ENCODE results near the gene TRIM24. TPM values are rescaled to one million over a fixed set of nuclear protein-coding genes. Genes with fewer than 3 reads are reported as not detected.

TRIM24 gene
- total and polyA plus RNA-seq, 10 of the 15 experiments (the other 5 are each of a cell fraction or from before 2014, with no cell fraction given) = 4.6 to 23.5 (median 13.6) TPM

- Histone ChIP-seq H3K4me1 (ENCODE audit: control insufficient read depth, insufficient read depth, low read length) (no peaks in the 10 kb centered on the region), H3K27ac (ENCODE audit: control insufficient read depth, insufficient read depth) (no peak overlapping the region), H2AFZ (ENCODE audit: control insufficient read depth, low read depth, low read length) (no peak overlapping the region), H3K4me2 (ENCODE audit: control insufficient read depth, insufficient read depth) (no peak overlapping the region), H3K79me2 (ENCODE audit: control insufficient read depth, insufficient read depth, low read length) (no peaks in the 10 kb centered on the region), H3K27me3 (replicated peaks in 1 of 2; ENCODE audit: control insufficient read depth in 2 of 2, insufficient read depth in 2 of 2, low read length in 1 of 2) (no peaks in the 10 kb centered on the region), H4K20me1 (ENCODE audit: control insufficient read depth, insufficient read depth) (no peaks in the 10 kb centered on the region), H3K9ac (ENCODE audit: control insufficient read depth, insufficient read depth, low read length) (no peak overlapping the region), H3K4me3 (no peak overlapping the region), H3K9me3 (replicated peaks; ENCODE audit: control insufficient read depth, insufficient read depth, low read length) (peaks cover 12% of the 10 kb centered on the region), H3K36me3 (ENCODE audit: control insufficient read depth in 2 of 2, insufficient read depth in 2 of 2, low read length in 1 of 2) (peaks cover 4 to 6% of the 10 kb centered on the region in 2 experiments; a peak in 3 of 4 replicates)
- no peak for DNase-seq (ENCODE audit: low read depth, low spot score)
- no peak for ATAC-seq
- BruUV-seq (replicated peaks) = no TSS peak
- no peak for FAIRE-seq
- no peak for TF ChIP-seq SKIL (IDR thresholded peaks at IDR 0.05; ENCODE audit: low read depth, poor library complexity, severe bottlenecking)
- TF ChIP-seq RB1 (IDR thresholded peaks at IDR 0.05; ENCODE audit: borderline replicate concordance) = no peak
- no peak for TF ChIP-seq MXI1 (IDR thresholded peaks at IDR 0.05; ENCODE audit: low read depth, low read length)
- no peak for TF ChIP-seq POU2F2 (IDR thresholded peaks at IDR 0.05; ENCODE audit: borderline replicate concordance, low read depth, low read length)
- no peak for TF ChIP-seq DPF2 (IDR thresholded peaks at IDR 0.05)
- no peak for TF ChIP-seq ASH2L (IDR thresholded peaks at IDR 0.05; ENCODE audit: borderline replicate concordance, low read depth)
- TF ChIP-seq BRCA1 (IDR thresholded peaks at IDR 0.05; ENCODE audit: low read depth, low read length) = no peak
- TF ChIP-seq SUPT20H (IDR thresholded peaks at IDR 0.05; ENCODE audit: borderline replicate concordance, control insufficient read depth, low read depth, low read length) = no peak
- CTCF ChIA-PET = no interaction called here
- SMC1A ChIA-PET (ENCODE audit: uncharacterized antibody, unreplicated experiment) = no interaction called here
- intact Hi-C loops (cut with micrococcal nuclease; ENCODE audit: unreplicated experiment) (no loop called here), in situ Hi-C loops (cut with MboI) (no loop called here)
- WGBS (ENCODE audit: insufficient coverage, insufficient replicate concordance, low lambda C conversion rate, missing lambda C conversion rate) = 100% methylated on average over 4 of the region's 4 CpGs
- POLR2A ChIA-PET = no interaction called here
- RAD21 ChIA-PET (ENCODE audit: unreplicated experiment) = no interaction called here
Observed at GRCh38 chr7:138563808-138564207, 103.7 kb downstream of the TRIM24 start.

Measured in GM12878 (cell line).